Stimulated activated effector memory CD8-positive, alpha-beta T cell treated with anti-CD3 and anti-CD28 coated beads, Interleukin-12 subunit alpha, Interleukin-12 subunit beta, amount 100 ng/mL, for 72 hours (primary cell): Measurements from ENCODE around the gene JMJD1C.

ENCODE experiments used
- ATAC-seq: fragments of 150-1000 bp; cut with Tn5 transposase; 2 replicates; pipeline ENCODE4 v1.10.0; 2021
- DNase-seq, 2 donors: peaks; one replicate each; pipeline ENCODE4 v3.0.0; 2021 to 2022; ENCODE audit warnings: low spot score in 2 of 2
- H3K27ac Mint-ChIP-seq: one replicate; pipeline ENCODE4 v1.8.0; 2022; ENCODE audit warnings: mild to moderate bottlenecking, mixed read lengths
- H3K36me3 Mint-ChIP-seq: one replicate; pipeline ENCODE4 v1.8.0; 2022; ENCODE audit warnings: mild to moderate bottlenecking, mixed read lengths
- H3K4me1 Mint-ChIP-seq: one replicate; pipeline ENCODE4 v1.8.0; 2022; ENCODE audit warnings: mixed read lengths
- H3K4me3 Mint-ChIP-seq: one replicate; pipeline ENCODE4 v1.8.0; 2022; ENCODE audit warnings: mild to moderate bottlenecking, mixed read lengths
- H3K9me3 Mint-ChIP-seq: one replicate; pipeline ENCODE4 v1.8.0; 2022; ENCODE audit warnings: mixed read lengths

The JMJD1C gene

GRCh38 chr10:63265222-63265617 is 200.6 kb downstream of the JMJD1C start:
- DNase-seq (no peak), ATAC-seq (no peak)
- no peaks in the 10 kb centered on the region for H3K9me3 Mint-ChIP-seq
- peaks cover 50% of the 10 kb centered on the region for H3K36me3 Mint-ChIP-seq
- H3K4me1 Mint-ChIP-seq, result peaks cover 23% of the 10 kb centered on the region
- peak overlapping the region; percentile 95 for H3K27ac Mint-ChIP-seq
- peak overlapping the region; percentile 76 for H3K4me3 Mint-ChIP-seq

- ATAC-seq, result no peak
- Mint-ChIP-seq H3K4me3 (peak overlapping the region; percentile 76), H3K9me3 (no peaks in the 10 kb centered on the region), H3K4me1 (peaks cover 25% of the 10 kb centered on the region), H3K27ac (peak overlapping the region; percentile 95), H3K36me3 (peaks cover 55% of the 10 kb centered on the region)
- DNase-seq, result no peak
These were observed 201.1 kb downstream of the JMJD1C start for GRCh38 chr10:63264617-63265221.

- peaks cover 51% of the 10 kb centered on the region for H3K36me3 Mint-ChIP-seq
- no peak overlapping the region for H3K4me3 Mint-ChIP-seq
- no peak overlapping the region for H3K27ac Mint-ChIP-seq
- H3K4me1 Mint-ChIP-seq, result peaks cover 45% of the 10 kb centered on the region
- ATAC-seq (no peak), DNase-seq (no peak)
- H3K9me3 Mint-ChIP-seq, result no peaks in the 10 kb centered on the region
These were observed 203.2 kb downstream of the JMJD1C start for GRCh38 chr10:63262430-63263073.

GRCh38 chr10:63261496-63261895 is 204.3 kb downstream of the JMJD1C start:
- Mint-ChIP-seq H3K4me3 (peak overlapping the region; percentile 27), H3K4me1 (peaks cover 49% of the 10 kb centered on the region), H3K36me3 (peaks cover 56% of the 10 kb centered on the region), H3K27ac (no peak overlapping the region), H3K9me3 (no peaks in the 10 kb centered on the region)
- no peak for DNase-seq
- ATAC-seq, result peak; percentile 72

- Mint-ChIP-seq H3K4me1 (peaks cover 53% of the 10 kb centered on the region), H3K9me3 (no peaks in the 10 kb centered on the region), H3K36me3 (peaks cover 58% of the 10 kb centered on the region), H3K4me3 (peak overlapping the region; percentile 27), H3K27ac (no peak overlapping the region)
- ATAC-seq, result no peak
- no peak for DNase-seq
These were observed 204.9 kb downstream of the JMJD1C start for GRCh38 chr10:63260860-63261251.

- H3K9me3 Mint-ChIP-seq, result no peaks in the 10 kb centered on the region
- DNase-seq (no peak), ATAC-seq (no peak)
- no peak overlapping the region for H3K4me3 Mint-ChIP-seq
- H3K27ac Mint-ChIP-seq, result no peak overlapping the region
- peaks cover 58% of the 10 kb centered on the region for H3K36me3 Mint-ChIP-seq
- H3K4me1 Mint-ChIP-seq, result peaks cover 53% of the 10 kb centered on the region
These were observed 205.5 kb downstream of the JMJD1C start for GRCh38 chr10:63260103-63260859.

GRCh38 chr10:63258920-63259678 is 206.7 kb downstream of the JMJD1C start:
- ATAC-seq (no peak), DNase-seq (no peak)
- Mint-ChIP-seq H3K27ac (no peak overlapping the region), H3K9me3 (no peaks in the 10 kb centered on the region), H3K4me3 (no peak overlapping the region), H3K4me1 (peaks cover 58% of the 10 kb centered on the region), H3K36me3 (peaks cover 63% of the 10 kb centered on the region)

- H3K4me3 Mint-ChIP-seq, result no peak overlapping the region
- no peaks in the 10 kb centered on the region for H3K9me3 Mint-ChIP-seq
- ATAC-seq, result no peak
- no peak overlapping the region for H3K27ac Mint-ChIP-seq
- DNase-seq, result no peak
- H3K4me1 Mint-ChIP-seq, result peaks cover 65% of the 10 kb centered on the region
- H3K36me3 Mint-ChIP-seq, result peaks cover 50% of the 10 kb centered on the region
These were observed 208.0 kb downstream of the JMJD1C start for GRCh38 chr10:63257778-63258177.

GRCh38 chr10:63256009-63256773 is 209.6 kb downstream of the JMJD1C start:
- DNase-seq (no peak), ATAC-seq (no peak)
- Mint-ChIP-seq H3K36me3 (peaks cover 42% of the 10 kb centered on the region), H3K4me1 (peaks cover 59% of the 10 kb centered on the region), H3K27ac (peak overlapping the region; percentile 50), H3K9me3 (no peaks in the 10 kb centered on the region), H3K4me3 (no peak overlapping the region)

GRCh38 chr10:63255316-63255715 is 210.5 kb downstream of the JMJD1C start:
- Mint-ChIP-seq H3K27ac (peak overlapping the region; percentile 64), H3K4me3 (no peak overlapping the region), H3K9me3 (no peaks in the 10 kb centered on the region), H3K4me1 (peaks cover 53% of the 10 kb centered on the region), H3K36me3 (peaks cover 33% of the 10 kb centered on the region)
- ATAC-seq, result no peak
- no peak for DNase-seq

GRCh38 chr10:63253040-63253439 is 212.7 kb downstream of the JMJD1C start:
- peaks cover 36% of the 10 kb centered on the region for H3K4me1 Mint-ChIP-seq
- no peak for DNase-seq
- no peak overlapping the region for H3K4me3 Mint-ChIP-seq
- H3K27ac Mint-ChIP-seq, result no peak overlapping the region
- ATAC-seq, result no peak
- peaks cover 27% of the 10 kb centered on the region for H3K36me3 Mint-ChIP-seq
- H3K9me3 Mint-ChIP-seq, result no peaks in the 10 kb centered on the region

GRCh38 chr10:63252095-63252762 is 213.5 kb downstream of the JMJD1C start:
- DNase-seq, result no peak
- ATAC-seq, result no peak
- Mint-ChIP-seq H3K36me3 (peaks cover 28% of the 10 kb centered on the region), H3K4me1 (peaks cover 35% of the 10 kb centered on the region), H3K9me3 (no peaks in the 10 kb centered on the region), H3K4me3 (no peak overlapping the region), H3K27ac (peak overlapping the region; percentile 6)

GRCh38 chr10:63250032-63250431 is 215.7 kb downstream of the JMJD1C start:
- Mint-ChIP-seq H3K27ac (no peak overlapping the region), H3K9me3 (peaks cover 8% of the 10 kb centered on the region), H3K4me1 (peaks cover 43% of the 10 kb centered on the region), H3K4me3 (no peak overlapping the region), H3K36me3 (peaks cover 29% of the 10 kb centered on the region)
- ATAC-seq (no peak), DNase-seq (no peak)

- no peak for DNase-seq
These were observed 218.0 kb downstream of the JMJD1C start for GRCh38 chr10:63247771-63248170.

More at GRCh38 chr10:63247771-63248170, 218.0 kb downstream of the JMJD1C start:
- Mint-ChIP-seq H3K4me1 (peaks cover 41% of the 10 kb centered on the region), H3K4me3 (no peak overlapping the region), H3K36me3 (peaks cover 28% of the 10 kb centered on the region), H3K9me3 (peaks cover 8% of the 10 kb centered on the region), H3K27ac (no peak overlapping the region)
- ATAC-seq, result no peak
